PFSK-1 (cell line): ENCODE data around the gene BTBD8.

Source experiments
- FOXP2 ChIP-seq: optimal IDR thresholded peaks from 2 replicates; pipeline ENCODE3; 2011; ENCODE audit warnings: borderline replicate concordance, control low read depth, inconsistent platforms; ENCODE audit not compliant: insufficient read depth; ENCODE audit errors: extremely low read length, extremely low read depth
- POLR2AphosphoS5 ChIP-seq: IDR thresholded peaks from 2 replicates; pipeline ENCODE4 v1.6.1; 2012; ENCODE audit warnings: low read depth, mild to moderate bottlenecking, control low read depth, low read length, moderate library complexity
- TF ChIP-seq, protein P1 (sequence below), 2 experiments: IDR thresholded peaks; 2 replicates each; pipeline versions ENCODE4 v1.6.1 to v1.8.0; 2011 to 2012; ENCODE audit warnings: low read depth in 2 of 2, low read length in 2 of 2, control low read depth in 1 of 2, inconsistent platforms in 1 of 2, mild to moderate bottlenecking in 1 of 2, moderate library complexity in 1 of 2; ENCODE audit not compliant: insufficient read depth in 1 of 2

DNA sequence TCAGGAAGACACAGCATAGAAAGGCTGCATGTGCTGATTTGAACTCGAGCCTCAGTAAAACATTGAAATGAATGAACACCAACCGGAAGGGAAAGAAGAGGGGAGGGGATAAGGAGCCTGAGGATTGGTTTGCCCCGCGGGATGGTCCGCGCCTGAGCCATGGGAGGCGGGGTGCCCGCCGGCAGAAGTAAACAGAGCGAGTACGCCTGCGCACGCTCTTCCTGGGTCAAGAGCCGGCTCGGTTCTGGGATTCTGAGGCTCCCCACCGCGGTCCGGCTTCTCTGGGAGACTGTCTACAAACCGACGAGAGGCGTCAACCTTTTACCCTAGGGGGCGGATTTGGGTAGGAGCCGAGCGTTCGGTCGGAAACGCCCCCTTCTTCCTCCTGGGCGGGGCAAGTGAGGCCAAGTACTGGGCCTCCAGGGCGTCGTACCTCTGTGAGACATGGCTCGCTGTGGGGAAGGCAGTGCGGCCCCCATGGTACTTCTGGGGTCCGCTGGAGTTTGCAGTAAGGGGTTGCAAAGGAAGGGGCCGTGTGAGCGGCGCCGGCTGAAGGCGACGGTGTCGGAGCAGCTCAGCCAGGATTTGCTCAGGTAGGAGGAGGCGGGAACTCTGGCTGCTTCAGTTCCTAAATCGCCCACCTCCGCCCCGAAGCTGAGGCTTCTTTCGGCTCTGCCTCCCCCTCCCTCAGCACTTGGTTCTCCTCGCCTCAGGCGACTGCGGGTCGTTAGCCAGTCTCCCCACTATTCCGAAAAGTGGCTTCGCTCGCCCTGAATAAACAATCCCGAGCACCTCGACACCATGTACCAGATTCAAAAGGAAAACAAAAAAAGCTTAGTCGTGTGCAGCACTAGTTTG, at the start of gene BTBD8:
- TF ChIP-seq POLR2AphosphoS5 (no peak), FOXP2 (peak; percentile 74)
- TF ChIP-seq, protein P1, sequence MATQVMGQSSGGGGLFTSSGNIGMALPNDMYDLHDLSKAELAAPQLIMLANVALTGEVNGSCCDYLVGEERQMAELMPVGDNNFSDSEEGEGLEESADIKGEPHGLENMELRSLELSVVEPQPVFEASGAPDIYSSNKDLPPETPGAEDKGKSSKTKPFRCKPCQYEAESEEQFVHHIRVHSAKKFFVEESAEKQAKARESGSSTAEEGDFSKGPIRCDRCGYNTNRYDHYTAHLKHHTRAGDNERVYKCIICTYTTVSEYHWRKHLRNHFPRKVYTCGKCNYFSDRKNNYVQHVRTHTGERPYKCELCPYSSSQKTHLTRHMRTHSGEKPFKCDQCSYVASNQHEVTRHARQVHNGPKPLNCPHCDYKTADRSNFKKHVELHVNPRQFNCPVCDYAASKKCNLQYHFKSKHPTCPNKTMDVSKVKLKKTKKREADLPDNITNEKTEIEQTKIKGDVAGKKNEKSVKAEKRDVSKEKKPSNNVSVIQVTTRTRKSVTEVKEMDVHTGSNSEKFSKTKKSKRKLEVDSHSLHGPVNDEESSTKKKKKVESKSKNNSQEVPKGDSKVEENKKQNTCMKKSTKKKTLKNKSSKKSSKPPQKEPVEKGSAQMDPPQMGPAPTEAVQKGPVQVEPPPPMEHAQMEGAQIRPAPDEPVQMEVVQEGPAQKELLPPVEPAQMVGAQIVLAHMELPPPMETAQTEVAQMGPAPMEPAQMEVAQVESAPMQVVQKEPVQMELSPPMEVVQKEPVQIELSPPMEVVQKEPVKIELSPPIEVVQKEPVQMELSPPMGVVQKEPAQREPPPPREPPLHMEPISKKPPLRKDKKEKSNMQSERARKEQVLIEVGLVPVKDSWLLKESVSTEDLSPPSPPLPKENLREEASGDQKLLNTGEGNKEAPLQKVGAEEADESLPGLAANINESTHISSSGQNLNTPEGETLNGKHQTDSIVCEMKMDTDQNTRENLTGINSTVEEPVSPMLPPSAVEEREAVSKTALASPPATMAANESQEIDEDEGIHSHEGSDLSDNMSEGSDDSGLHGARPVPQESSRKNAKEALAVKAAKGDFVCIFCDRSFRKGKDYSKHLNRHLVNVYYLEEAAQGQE (IDR thresholded peaks at IDR 0.05; ENCODE audit: insufficient read depth in 1 of 2, low read depth in 2 of 2, low read length in 2 of 2): no peak
